Stimulated activated naive CD4-positive, alpha-beta T cell treated with Interleukin-2 at 50 U/mL for 16 hours (primary cell): Measurements from ENCODE around the gene RAB4A.

ENCODE experiments used
- DNase-seq: peaks from one replicate; lab custom pipeline; 2025; lab: John Stamatoyannopoulos, UW

RAB4A gene

GRCh38 chr1:229339086-229339485, 68.2 kb downstream of the RAB4A start:
- DNase-seq: no peak

- DNase-seq: peak; percentile 32
Measured at GRCh38 chr1:229339520-229339919, 68.6 kb downstream of the RAB4A start.

- no peak for DNase-seq
Measured at GRCh38 chr1:229340496-229340895, 69.6 kb downstream of the RAB4A start.

DNA sequence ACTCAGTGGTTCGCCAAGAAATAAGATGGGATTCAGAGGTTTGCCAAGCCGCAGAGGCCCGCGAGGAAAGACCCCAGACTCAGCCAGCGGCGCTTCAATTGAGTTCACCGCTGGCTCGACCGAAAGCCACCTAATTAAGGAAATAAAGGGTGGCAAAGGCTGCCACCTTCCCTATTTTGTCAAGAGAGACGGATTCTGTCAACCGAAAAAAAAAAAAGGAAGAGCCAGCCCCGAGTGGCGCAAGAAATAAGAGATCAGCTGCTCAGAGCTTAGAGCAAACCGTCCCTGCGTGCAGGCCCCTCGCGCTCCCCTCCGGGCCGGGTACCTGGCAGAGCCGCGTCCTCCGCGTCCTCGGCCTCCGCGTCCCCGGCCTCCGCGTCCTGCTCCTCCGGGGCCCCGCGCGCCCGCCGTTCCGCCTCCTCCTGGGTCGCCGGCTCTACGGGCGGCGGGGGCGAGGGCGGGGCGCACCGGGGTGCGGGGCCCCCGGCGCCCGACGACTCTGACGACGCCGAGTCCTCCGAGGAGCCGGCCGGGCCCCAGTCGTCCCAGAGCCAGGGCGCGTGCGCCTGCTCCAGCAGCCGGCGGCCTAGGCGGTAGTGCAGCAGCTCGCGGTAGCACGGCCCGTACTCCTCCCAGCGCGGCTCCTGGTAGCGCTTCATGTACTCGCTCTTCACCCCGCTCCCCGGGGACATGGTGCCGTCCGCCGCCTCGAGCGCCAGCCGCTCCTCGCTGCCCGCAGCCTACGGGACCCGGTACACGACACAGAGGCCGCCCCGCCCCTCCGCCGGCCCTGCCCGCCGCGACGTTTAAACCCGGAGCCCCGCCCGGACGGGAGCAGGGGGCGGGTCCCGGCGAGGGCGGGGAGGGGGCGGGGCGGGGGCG, 71.1 kb downstream of the RAB4A start:
- DNase-seq: peak; percentile 82

- peak; percentile 60 for DNase-seq
Measured at GRCh38 chr1:229342656-229343569, 72.0 kb downstream of the RAB4A start, which contains the start of gene CCSAP. TSS of gene CCSAP (minus strand) at chr1:229343047. CDS start at chr1:229342465, 582 bp downstream.

- DNase-seq: peak; percentile 47
Measured at GRCh38 chr1:229344139-229344538, 73.2 kb downstream of the RAB4A start.

- DNase-seq: no peak
Measured at GRCh38 chr1:229344937-229345684, 74.2 kb downstream of the RAB4A start.

- DNase-seq: no peak
Measured at GRCh38 chr1:229347528-229347927, 76.6 kb downstream of the RAB4A start.

DNA sequence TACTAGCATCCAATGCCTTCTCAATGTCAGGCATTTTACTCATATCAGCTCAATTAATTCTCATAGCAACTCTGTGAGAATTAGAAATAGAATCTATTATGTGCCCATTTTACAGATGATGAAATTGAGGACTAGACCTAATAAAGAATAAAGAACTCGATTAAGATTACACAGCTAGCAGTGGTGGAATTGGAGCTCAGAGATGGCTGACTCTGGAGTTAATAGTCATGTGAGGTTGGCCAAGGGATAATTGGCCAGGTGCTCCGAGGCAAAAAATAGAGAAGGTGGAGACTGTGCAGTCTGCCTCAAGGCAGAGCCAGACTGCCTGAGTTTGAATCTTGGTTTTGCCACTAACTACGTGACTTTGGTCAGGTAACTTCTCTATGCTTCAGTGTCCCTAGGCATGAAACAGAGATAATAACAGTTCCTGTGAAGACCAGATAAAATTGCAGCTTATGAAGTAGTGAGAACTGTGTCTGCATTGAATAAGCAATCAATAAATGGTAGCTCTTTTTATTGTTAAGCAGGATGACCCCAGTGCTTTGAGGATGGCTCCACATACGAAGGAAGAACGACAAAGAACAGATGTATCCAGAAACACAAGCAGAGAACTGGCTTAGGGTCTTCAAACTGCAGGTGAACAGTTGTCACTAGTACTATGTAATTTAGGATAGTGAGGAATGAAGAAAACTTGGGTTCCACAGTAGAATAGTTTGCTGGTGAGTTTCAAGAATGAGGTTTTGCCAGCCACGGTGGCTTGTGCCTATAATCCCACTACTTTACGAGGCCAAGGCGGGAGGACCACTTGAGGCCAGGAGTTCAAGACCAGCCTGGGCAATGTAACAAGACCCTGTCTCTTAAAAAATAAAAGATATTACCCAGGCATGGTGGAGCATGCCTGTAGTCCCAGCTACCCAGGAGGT, 78.8 kb downstream of the RAB4A start:
- DNase-seq: no peak

DNA sequence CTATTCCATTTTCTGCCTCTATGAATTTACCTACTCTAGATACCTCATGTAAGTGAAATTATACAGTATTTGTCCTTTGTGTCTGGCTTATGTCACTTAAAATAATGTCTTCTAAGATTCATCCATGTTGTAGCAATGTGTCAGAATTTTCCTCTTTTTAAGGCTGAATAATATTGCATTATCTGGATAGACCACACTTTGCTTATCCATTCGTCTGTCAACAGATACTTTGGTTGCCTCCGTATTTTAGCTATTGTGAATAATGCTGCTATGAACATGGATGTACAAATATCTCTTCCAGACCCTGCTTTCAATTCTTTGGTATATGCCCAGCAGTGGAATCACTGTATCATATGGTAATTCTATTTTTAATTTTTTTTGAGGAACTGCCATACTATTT, 82.1 kb downstream of the RAB4A start:
- no peak for DNase-seq

- DNase-seq: no peak
Measured at GRCh38 chr1:229354226-229354625, 83.3 kb downstream of the RAB4A start.
